Measurements from ENCODE around the gene CLIC4. TPM values are rescaled to one million over a fixed set of nuclear protein-coding genes. Genes with fewer than 3 reads are reported as not detected.

The CLIC4 gene
- total and polyA plus RNA-seq, 10 of the 15 experiments (the other 5 are each of a cell fraction or from before 2014, with no cell fraction given), result 20.4 to 107 (median 69.6) TPM

DNA sequence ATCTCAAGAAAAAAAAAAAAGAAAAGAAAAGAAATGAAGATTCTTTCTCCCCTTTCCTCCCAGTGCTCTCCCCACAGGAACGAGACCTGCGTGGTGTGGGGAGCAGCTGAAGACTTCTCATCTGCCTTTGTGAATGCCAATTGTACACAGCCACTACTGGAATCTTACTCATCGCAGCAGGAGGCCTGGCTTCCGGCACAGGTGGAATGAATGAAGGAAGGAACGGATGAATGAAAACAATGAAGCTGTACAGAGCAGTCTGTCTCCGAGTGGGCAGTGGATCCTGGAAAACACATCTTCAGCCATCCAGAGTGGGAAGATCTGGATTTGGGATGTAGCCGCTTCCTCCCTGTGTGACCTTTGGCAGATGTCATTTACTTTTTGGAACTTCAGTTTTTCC is 119.9 kb downstream of the CLIC4 start:
- Histone ChIP-seq H3K4me1 (ENCODE audit: control insufficient read depth, insufficient read depth, low read length) (peaks cover 5% of the 10 kb centered on the region), H3K36me3 (ENCODE audit: control insufficient read depth in 2 of 2, insufficient read depth in 2 of 2, low read length in 1 of 2) (no peaks in the 10 kb centered on the region), H3K27me3 (replicated peaks in 1 of 2; ENCODE audit: control insufficient read depth in 2 of 2, insufficient read depth in 2 of 2, low read length in 1 of 2) (peaks cover 3 to 7% of the 10 kb centered on the region in 2 experiments), H3K4me2 (ENCODE audit: control insufficient read depth, insufficient read depth) (no peak overlapping the region), H3K9ac (ENCODE audit: control insufficient read depth, insufficient read depth, low read length) (no peak overlapping the region), H3K27ac (ENCODE audit: control insufficient read depth, insufficient read depth) (no peak overlapping the region), H3K9me3 (replicated peaks; ENCODE audit: control insufficient read depth, insufficient read depth, low read length) (no peaks in the 10 kb centered on the region), H2AFZ (ENCODE audit: control insufficient read depth, low read depth, low read length) (no peak overlapping the region), H4K20me1 (ENCODE audit: control insufficient read depth, insufficient read depth) (no peaks in the 10 kb centered on the region), H3K79me2 (ENCODE audit: control insufficient read depth, insufficient read depth, low read length) (no peaks in the 10 kb centered on the region), H3K4me3 (no peak overlapping the region)
- DNase-seq (ENCODE audit: low read depth, low spot score) (no peak), FAIRE-seq (no peak), ATAC-seq (no peak)
- BruUV-seq (replicated peaks), result no TSS peak
- in situ Hi-C loops (cut with MboI) (no loop called here), intact Hi-C loops (cut with micrococcal nuclease; ENCODE audit: unreplicated experiment) (no loop called here)
- ChIA-PET POLR2A (interaction anchor here (0.6 to 1.6 kb wide), 2 partner anchors 9 to 16 kb away, joined by 3 to 4 read pairs; no protein-coding TSS in a partner anchor), CTCF (interaction anchor here (0.6 to 3.9 kb wide), 9 partner anchors 10 to 338 kb away, joined by 3 to 15 read pairs (median 4); partner anchors contain the start of gene RUNX3), SMC1A (ENCODE audit: uncharacterized antibody, unreplicated experiment) (interaction anchor here (1.5 to 2.5 kb wide), 4 partner anchors 11 to 34 kb away, joined by 3 to 13 read pairs (median 6); no protein-coding TSS in a partner anchor), RAD21 (ENCODE audit: unreplicated experiment) (interaction anchor here (0.9 to 1.7 kb wide), 3 partner anchors 11 to 450 kb away, joined by 3 to 5 read pairs (median 3); partner anchors contain the start of gene NIPAL3)
- no peak for TF ChIP-seq MEF2A (IDR thresholded peaks at IDR 0.05; ENCODE audit: insufficient read depth, low read depth, low read length)
- TF ChIP-seq, protein P1, sequence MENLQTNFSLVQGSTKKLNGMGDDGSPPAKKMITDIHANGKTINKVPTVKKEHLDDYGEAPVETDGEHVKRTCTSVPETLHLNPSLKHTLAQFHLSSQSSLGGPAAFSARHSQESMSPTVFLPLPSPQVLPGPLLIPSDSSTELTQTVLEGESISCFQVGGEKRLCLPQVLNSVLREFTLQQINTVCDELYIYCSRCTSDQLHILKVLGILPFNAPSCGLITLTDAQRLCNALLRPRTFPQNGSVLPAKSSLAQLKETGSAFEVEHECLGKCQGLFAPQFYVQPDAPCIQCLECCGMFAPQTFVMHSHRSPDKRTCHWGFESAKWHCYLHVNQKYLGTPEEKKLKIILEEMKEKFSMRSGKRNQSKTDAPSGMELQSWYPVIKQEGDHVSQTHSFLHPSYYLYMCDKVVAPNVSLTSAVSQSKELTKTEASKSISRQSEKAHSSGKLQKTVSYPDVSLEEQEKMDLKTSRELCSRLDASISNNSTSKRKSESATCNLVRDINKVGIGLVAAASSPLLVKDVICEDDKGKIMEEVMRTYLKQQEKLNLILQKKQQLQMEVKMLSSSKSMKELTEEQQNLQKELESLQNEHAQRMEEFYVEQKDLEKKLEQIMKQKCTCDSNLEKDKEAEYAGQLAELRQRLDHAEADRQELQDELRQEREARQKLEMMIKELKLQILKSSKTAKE (IDR thresholded peaks at IDR 0.05; ENCODE audit: low read depth, poor library complexity, severe bottlenecking), result no peak
- TF ChIP-seq SMAD1 (IDR thresholded peaks at IDR 0.05; ENCODE audit: low read depth, partially characterized antibody), result no peak
- no peak for TF ChIP-seq KLF5 (IDR thresholded peaks at IDR 0.05; ENCODE audit: partially characterized antibody)
- no peak for TF ChIP-seq HDAC2 (IDR thresholded peaks at IDR 0.05)
- TF ChIP-seq, protein P2, sequence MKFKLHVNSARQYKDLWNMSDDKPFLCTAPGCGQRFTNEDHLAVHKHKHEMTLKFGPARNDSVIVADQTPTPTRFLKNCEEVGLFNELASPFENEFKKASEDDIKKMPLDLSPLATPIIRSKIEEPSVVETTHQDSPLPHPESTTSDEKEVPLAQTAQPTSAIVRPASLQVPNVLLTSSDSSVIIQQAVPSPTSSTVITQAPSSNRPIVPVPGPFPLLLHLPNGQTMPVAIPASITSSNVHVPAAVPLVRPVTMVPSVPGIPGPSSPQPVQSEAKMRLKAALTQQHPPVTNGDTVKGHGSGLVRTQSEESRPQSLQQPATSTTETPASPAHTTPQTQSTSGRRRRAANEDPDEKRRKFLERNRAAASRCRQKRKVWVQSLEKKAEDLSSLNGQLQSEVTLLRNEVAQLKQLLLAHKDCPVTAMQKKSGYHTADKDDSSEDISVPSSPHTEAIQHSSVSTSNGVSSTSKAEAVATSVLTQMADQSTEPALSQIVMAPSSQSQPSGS (IDR thresholded peaks at IDR 0.05; ENCODE audit: low read length), result no peak
- no peak for TF ChIP-seq GABPA (IDR thresholded peaks at IDR 0.05; ENCODE audit: low read depth)
- TF ChIP-seq NFIC (IDR thresholded peaks at IDR 0.05; ENCODE audit: low read depth, low read length), result no peak
- TF ChIP-seq, protein P3, sequence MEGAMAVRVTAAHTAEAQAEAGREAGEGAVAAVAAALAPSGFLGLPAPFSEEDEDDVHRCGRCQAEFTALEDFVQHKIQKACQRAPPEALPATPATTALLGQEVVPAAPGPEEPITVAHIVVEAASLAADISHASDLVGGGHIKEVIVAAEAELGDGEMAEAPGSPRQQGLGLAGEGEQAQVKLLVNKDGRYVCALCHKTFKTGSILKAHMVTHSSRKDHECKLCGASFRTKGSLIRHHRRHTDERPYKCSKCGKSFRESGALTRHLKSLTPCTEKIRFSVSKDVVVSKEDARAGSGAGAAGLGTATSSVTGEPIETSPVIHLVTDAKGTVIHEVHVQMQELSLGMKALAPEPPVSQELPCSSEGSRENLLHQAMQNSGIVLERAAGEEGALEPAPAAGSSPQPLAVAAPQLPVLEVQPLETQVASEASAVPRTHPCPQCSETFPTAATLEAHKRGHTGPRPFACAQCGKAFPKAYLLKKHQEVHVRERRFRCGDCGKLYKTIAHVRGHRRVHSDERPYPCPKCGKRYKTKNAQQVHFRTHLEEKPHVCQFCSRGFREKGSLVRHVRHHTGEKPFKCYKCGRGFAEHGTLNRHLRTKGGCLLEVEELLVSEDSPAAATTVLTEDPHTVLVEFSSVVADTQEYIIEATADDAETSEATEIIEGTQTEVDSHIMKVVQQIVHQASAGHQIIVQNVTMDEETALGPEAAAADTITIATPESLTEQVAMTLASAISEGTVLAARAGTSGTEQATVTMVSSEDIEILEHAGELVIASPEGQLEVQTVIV (IDR thresholded peaks at IDR 0.05; ENCODE audit: borderline replicate concordance, partially characterized antibody), result no peak
- no peak for TF ChIP-seq IKZF2 (IDR thresholded peaks at IDR 0.05)
- WGBS (ENCODE audit: insufficient coverage, insufficient replicate concordance, low lambda C conversion rate, missing lambda C conversion rate), result 52% methylated on average over 7 of the region's 7 CpGs
